ENCODE measurements around the gene OR10W1.

Gene OR10W1, protein sequence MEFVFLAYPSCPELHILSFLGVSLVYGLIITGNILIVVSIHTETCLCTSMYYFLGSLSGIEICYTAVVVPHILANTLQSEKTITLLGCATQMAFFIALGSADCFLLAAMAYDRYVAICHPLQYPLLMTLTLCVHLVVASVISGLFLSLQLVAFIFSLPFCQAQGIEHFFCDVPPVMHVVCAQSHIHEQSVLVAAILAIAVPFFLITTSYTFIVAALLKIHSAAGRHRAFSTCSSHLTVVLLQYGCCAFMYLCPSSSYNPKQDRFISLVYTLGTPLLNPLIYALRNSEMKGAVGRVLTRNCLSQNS

DNA sequence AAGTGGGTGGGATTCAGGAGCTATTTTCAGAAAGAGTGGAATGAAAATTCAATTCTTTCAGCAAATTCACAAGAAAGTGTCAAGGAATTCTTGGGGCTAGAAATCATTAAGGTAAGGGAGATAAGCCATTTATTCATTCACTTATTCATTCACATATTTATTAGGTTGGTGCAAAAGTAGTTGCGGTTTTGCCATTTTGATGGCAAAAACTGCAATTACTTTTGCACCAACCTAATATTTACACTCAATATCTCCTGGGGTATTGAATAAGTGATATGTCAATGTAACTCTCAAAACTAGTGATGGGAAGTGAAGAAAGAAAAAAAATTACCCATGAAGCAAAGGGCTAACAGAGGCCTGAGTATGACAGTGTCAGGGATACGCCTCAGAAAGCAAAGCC is at the start of gene OR10W1:
Gene OR10W1 (minus strand): TSS at position 119 of the 400 bp plus-strand sequence. CDS start 402 bp downstream, outside the sequence.
- DNase-seq (ENCODE audit: low read depth in 2 of 2), result no peak

DNA sequence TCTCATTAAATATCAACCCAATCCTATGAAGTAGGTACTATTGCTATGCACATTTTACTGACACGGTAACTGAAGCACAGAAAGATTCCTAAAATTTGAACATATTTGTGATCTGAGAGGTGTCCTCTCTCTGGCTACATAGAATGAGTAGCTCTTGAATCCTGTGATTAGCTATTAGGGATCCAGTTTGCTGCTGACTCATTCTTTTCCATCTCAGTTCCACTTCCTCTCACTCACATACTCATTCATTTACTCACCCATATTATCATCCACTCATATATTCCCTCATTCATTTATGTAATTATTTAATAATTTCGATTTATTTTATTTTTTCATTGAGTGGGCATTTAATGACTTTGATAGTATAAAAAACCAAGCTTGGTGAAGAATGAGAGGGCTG is 48.1 kb upstream of the OR10W1 start:
- DNase-seq (ENCODE audit: low read depth in 2 of 2), result no peak

DNA sequence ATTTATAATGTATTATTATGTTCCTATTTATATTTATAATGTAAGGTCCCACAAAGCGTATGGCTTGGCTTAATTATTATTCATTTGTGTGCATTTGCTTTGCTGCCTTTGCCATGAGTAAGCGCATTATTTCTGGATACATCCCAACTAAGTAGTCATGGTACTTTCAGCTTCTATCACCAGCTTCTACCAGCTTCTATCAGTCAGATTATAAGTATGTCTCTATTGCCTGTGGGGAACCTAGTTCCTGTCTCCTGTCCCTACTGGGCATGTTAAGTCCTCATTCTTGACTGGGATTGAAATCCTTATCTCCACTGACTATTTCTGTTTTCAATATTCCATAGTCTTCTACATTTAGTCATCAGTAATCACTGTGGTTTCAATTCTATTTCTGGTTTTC is 33.5 kb upstream of the OR10W1 start:
- DNase-seq (ENCODE audit: low read depth in 2 of 2), result no peak

DNA sequence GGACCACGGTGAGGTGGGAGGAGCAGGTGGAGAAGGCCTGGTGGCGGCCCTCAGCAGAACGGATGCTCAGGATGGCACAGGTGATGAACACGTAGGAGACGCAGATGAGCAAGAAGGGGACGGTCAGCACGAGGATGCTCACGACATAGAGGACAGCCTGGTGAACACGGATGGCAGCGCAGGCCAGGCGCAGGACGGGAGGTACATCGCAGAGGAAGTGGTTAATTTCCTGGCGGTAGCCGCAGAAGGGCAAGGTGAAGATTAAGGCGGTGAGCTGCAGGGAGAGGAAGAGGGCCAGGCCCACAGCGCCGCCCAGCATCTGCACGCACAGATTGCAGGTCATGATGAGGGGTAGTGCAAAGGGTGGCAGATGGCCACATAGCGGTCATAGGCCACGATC is 24.0 kb upstream of the OR10W1 start:
- no peak for DNase-seq (ENCODE audit: low read depth in 2 of 2)

DNA sequence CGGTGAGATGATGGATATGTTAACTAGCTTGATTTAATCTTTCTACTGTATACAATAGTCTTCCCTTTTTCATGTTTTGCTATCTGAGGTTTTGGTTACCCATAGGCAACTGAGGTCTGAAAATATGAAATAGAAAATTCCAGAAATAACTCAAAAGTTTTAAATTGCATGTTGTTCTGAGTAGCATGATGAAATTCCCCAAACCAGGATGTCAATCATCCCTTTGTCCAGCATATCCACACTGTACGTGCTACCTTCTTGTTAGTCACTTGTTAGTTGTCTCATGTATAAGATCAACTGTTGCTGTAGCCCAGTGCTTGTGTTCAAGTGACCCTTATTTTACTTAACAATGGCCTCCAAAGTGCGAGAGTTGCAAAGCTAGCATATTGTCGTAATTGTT is 21.2 kb upstream of the OR10W1 start:
- no peak for DNase-seq (ENCODE audit: low read depth in 2 of 2)

DNA sequence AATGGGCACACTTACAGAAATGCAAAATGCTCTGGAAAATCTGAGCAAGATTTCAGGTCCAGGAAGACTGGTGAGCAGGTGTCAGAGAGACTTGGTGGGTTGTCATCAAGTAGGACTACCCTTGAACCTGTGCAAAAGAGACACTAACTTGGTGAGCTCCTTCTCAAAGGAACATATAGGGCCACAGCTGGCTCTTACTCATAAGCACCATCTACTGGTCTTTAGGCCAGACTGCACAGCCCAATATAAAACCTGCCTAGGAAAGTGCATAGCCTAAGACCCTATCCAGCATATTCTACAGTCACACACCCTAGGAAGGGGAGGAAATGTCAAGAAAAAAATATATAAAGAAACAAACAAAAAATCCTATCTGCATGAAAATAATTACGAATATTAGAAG is 18.2 kb upstream of the OR10W1 start:
- DNase-seq (ENCODE audit: low read depth in 2 of 2), result no peak

DNA sequence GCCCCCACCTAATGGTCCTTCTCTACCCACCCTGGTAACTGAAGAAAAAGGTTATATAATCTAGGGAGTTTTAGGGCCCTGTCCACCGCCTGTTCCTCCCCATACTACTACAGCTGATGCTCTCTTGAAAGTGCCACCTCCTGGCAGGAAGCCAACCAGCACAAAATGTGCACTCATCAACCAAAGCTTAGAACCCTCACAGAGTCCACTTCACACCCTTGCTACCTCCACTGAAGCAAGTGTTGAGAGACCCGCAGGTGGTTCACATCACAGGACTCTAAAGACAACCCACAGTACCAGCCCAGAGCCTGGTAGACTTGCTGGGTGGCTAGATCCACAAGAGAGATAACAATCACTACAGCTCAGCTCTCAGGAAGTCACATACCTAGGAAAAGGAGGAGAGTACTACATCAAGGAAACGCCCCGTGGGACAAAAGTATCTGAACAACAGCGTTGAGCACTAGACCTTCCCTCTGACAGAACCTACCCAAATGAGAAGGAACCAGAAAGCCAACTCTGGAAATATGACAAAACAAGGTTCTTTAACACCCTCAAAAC is 17.5 kb upstream of the OR10W1 start:
- DNase-seq (ENCODE audit: low read depth in 2 of 2), result no peak

DNA sequence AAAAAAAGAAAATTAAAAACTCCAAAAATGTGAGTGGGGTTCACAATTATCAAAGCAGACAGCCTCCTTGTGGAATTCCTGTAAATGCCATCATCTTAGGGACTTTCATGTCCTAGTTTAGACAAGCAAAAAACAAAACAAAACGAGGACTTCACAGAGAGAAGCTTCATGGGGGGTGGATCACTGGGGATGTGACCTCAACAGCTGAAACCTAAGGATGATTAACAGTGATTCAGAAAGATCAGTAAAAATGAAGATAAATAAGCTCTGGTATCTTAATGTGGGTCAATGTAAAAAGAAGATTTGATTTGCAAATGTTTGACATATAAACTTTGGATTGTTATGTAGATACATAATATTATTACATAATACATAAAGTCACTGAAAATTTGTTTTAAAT is 8.1 kb upstream of the OR10W1 start:
- DNase-seq (ENCODE audit: low read depth in 2 of 2), result no peak

DNA sequence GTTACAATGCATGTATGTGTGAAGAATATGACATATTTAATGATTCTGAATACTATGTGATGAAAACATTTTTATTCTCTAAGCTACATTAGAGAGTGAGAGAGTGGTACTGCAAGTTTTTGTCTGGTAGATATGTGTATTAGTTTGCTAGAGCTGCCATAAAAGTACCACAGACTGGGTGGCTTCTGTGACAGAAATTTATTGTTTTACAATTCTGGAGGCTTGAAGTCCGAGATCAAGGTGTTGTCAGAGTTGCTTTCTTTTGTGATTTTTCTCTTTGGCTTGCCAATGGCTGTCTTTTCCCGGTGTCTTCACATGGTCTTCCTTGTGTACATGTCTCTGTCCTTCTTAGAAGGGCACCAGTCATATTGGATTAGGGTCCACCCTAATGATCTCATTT is 6.9 kb upstream of the OR10W1 start:
- no peak for DNase-seq (ENCODE audit: low read depth in 2 of 2)

DNA sequence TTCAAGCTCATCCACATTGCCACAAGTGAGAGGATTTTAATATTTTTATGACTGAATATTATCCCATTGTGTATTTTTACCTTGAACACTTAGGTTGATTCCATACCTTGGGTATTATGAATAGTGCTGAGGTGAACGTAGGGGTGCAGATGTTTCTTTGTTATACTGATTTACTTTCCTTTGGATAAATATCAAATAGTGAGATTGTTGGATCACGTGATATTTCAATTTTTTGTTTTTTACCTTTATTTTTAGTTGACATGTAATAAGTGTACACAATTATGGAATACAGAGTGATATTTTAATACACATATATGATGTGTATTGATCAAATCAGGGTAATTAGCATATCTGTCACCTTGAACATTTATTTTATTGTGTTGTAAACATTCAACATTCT is 8.1 kb downstream of the OR10W1 start:
- DNase-seq (ENCODE audit: low read depth in 2 of 2), result no peak

DNA sequence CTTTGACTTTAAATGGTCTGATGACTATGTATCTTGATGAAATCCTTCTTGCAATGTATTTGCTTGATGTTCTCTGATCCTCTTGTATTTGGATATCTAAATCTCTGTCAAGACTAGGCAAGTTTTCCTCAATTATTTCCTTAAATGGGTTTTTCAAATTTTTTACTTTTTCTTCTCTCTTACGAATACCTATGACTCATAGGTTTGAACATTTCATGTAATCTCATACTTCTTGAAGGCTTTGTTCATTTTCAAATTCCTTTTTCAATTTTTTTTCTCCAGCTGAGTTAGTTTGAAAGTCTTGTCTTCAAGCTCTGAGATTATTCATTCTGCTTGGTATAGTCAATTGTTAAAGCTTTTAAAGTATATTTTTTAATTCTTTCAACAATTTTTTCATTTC is 13.1 kb downstream of the OR10W1 start:
- DNase-seq (ENCODE audit: low read depth in 2 of 2), result no peak

DNA sequence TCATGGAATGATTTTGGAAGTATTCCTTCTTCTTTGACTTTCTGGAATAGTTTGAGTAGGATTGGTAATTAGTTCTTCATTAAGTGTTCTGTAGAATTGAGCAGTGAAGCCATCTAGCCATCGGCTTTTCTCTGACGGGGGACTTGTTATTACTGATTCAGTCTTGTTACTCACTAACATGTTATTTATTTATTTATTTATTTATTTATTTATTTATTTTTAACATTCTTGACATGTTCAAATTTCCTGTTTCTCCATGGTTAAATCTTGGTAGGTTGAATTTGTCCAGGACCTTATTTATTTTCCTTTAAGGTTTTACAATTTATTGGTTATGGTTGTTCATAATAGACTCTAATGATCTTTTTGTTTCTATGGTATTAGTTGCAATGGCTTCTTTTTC is 24.1 kb downstream of the OR10W1 start:
- no peak for DNase-seq (ENCODE audit: low read depth in 2 of 2)

DNA sequence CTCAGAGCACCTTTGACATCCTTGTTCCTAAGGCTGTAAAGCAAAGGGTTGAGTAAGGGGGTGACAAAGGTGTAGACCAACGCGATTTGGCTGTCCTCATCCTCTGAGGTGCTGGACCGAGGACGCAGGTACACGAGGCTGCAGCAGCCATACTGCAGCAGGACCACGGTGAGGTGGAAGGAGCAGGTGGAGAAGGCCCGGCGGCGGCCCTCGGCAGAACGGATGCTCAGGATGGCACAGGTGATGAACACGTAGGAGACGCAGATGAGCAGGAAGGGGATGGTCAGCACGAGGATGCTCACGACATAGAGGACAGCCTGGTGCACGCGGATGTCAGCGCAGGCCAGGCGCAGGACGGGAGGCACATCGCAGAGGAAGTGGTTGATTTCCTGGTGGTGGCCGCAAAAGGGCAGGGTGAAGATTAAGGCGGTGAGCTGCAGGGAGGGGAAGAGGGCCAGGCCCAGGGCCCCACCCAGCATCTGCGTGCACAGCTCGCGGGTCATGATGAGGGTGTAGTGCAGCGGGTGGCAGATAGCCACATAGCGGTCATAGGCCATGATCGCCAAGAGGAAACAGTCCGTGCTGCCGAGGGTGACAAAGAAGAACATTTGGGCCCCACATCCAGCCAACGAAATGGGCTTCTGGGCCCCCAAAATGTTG is 40.0 kb downstream of the OR10W1 start:
- DNase-seq (ENCODE audit: low read depth in 2 of 2), result no peak

DNA sequence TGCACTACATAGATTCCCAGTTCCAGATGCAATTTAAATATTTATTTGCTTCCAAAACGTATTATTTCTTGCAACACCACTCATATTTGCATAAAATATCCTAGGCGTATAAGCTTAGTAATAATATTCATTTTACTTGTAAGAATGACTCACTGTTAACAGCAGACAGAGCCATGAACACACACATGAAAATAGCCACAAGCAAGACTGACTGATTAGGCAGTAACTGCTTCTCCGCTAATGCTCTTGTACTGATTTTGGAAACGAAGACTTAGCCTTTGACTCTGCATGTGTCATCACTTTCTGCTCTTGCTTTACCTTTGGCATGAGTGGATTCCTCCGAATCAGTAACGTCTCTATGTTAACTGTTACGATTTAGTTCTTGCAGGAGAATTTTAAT is 45.3 kb downstream of the OR10W1 start:
- DNase-seq (ENCODE audit: low read depth in 2 of 2), result no peak

All from stimulated activated CD4-positive, alpha-beta T cell treated with anti-CD3 and anti-CD28 coated beads, Interleukin-4, amount 100 ng/mL, for 48 hours (primary cell).